Panc1 (cell line): Measurements from ENCODE around the gene CWC27. TPM values are rescaled to one million over a fixed set of nuclear protein-coding genes. Genes with fewer than 3 reads are reported as not detected.

Experiments used
- ATAC-seq: fragments of 200-7000 bp; cut with Tn5 transposase; 2 replicates; pipeline ENCODE4 v1.9.1; 2020; ENCODE audit warnings: mild to moderate bottlenecking, moderate library complexity
- BruUV-seq: library from RNA; stranded (reverse); fragments of 400-500 nt; replicated peaks from 2 replicates; lab custom pipeline; 2021; lab: Mats Ljungman, UMichigan
- CTCF ChIA-PET: fragments of 300-600 bp; sonication (Branson Sonifier 250); formaldehyde crosslinking; loops from one replicate; lab custom pipeline; 2022; ENCODE audit warnings: antibody characterized with exemption; lab: Charles Lee
- POLR2A ChIA-PET: fragments of 300-600 bp; sonication (Branson Sonifier 250); formaldehyde crosslinking; loops from one replicate; lab custom pipeline; 2022; ENCODE audit warnings: antibody characterized with exemption; lab: Charles Lee
- DNase-seq: peaks from one replicate; pipeline ENCODE4 v3.0.0-alpha.2; 2010; ENCODE audit warnings: low read depth, low spot score
- H3K27ac ChIP-seq: 2 replicates; pipeline ENCODE4 v1.5.1; 2011; ENCODE audit warnings: mild to moderate bottlenecking, low read length, inconsistent platforms
- H3K27me3 ChIP-seq: fragments of 200-500 bp; sonication (Bioruptor generic); 2 replicates; pipeline ENCODE4 v1.6.0; 2014; ENCODE audit warnings: low read length, inconsistent platforms; ENCODE audit not compliant: control insufficient read depth, insufficient read depth
- H3K36me3 ChIP-seq: fragments of 200-500 bp; sonication (Bioruptor generic); 2 replicates; pipeline ENCODE4 v1.5.1; 2014; ENCODE audit warnings: inconsistent platforms, mild to moderate bottlenecking, low read length, moderate library complexity; ENCODE audit not compliant: control insufficient read depth, insufficient read depth
- H3K4me1 ChIP-seq: 2 replicates; pipeline ENCODE4 v1.5.1; 2011; ENCODE audit warnings: inconsistent platforms, mild to moderate bottlenecking, low read length, moderate library complexity; ENCODE audit not compliant: control insufficient read depth, insufficient read depth
- H3K4me3 ChIP-seq, 2 experiments: 2 replicates each; pipeline ENCODE4 v1.5.1; 2011 to 2012; ENCODE audit warnings: low read depth in 2 of 2, low read length in 2 of 2, mild to moderate bottlenecking in 2 of 2, inconsistent platforms in 1 of 2, moderate library complexity in 1 of 2
- H3K9me3 ChIP-seq: fragments of 200-500 bp; sonication (Bioruptor generic); 2 replicates; pipeline ENCODE4 v1.5.1; 2014; ENCODE audit warnings: low read depth, mild to moderate bottlenecking, inconsistent platforms, low read length, moderate library complexity; ENCODE audit not compliant: control insufficient read depth, insufficient read depth
- POLR2AphosphoS5 ChIP-seq: IDR thresholded peaks from 2 replicates; pipeline ENCODE4 v1.6.1; 2012; ENCODE audit warnings: mild to moderate bottlenecking, low read depth, low read length, moderate library complexity
- SIN3A ChIP-seq: IDR thresholded peaks from 2 replicates; pipeline ENCODE4 v1.6.1; 2012; ENCODE audit warnings: low read depth, mild to moderate bottlenecking, low read length, moderate library complexity, borderline replicate concordance; ENCODE audit not compliant: insufficient read depth
- TCF7L2 ChIP-seq: IDR thresholded peaks from 2 replicates; pipeline ENCODE4 v1.6.1; 2011; ENCODE audit warnings: mild to moderate bottlenecking, low read depth, low read length, inconsistent platforms
- in situ Hi-C: cut with HindIII; loops from 2 replicates; pipeline ENCODE4 v1.10.0; 2016; ENCODE audit warnings: low sequenced_read_pairs, low pct_unique_long_range_greater_than_20kb
- intact Hi-C: fragments of 100-400 bp; cut with micrococcal nuclease; formaldehyde crosslinking; loops from one replicate; pipeline ENCODE4 v1.10.0; 2022; ENCODE audit not compliant: unreplicated experiment
- total RNA-seq: library from RNA; stranded (reverse); gene quantifications from one replicate; pipeline ENCODE4 v1.2.1, GENCODE V29; 2021; ENCODE audit not compliant: unreplicated experiment
- TF ChIP-seq, protein P1 (sequence below), 2 experiments: IDR thresholded peaks; 2 replicates each; pipeline ENCODE4 v1.6.1; 2011 to 2012; ENCODE audit warnings: low read depth in 2 of 2, control low read depth in 1 of 2, low read length in 1 of 2, mild to moderate bottlenecking in 1 of 2, moderate library complexity in 1 of 2; ENCODE audit not compliant: insufficient read depth in 1 of 2
- TF ChIP-seq, protein P2 (sequence below): fragments of 450-650 bp; IDR thresholded peaks from 2 replicates; pipeline ENCODE4 v1.5.1; 2017; ENCODE audit warnings: mild to moderate bottlenecking

Gene CWC27
- total RNA-seq, 1 experiment from 2014 or later, result 19.7 TPM

GRCh38 chr5:65029178-65029577 is 260.4 kb downstream of the CWC27 start:
- H3K27ac ChIP-seq, result no peak overlapping the region
- DNase-seq (no peak), ATAC-seq (no peak)
- in situ Hi-C loops, result no loop called here
- no peak for TF ChIP-seq POLR2AphosphoS5
- TF ChIP-seq, protein P1, sequence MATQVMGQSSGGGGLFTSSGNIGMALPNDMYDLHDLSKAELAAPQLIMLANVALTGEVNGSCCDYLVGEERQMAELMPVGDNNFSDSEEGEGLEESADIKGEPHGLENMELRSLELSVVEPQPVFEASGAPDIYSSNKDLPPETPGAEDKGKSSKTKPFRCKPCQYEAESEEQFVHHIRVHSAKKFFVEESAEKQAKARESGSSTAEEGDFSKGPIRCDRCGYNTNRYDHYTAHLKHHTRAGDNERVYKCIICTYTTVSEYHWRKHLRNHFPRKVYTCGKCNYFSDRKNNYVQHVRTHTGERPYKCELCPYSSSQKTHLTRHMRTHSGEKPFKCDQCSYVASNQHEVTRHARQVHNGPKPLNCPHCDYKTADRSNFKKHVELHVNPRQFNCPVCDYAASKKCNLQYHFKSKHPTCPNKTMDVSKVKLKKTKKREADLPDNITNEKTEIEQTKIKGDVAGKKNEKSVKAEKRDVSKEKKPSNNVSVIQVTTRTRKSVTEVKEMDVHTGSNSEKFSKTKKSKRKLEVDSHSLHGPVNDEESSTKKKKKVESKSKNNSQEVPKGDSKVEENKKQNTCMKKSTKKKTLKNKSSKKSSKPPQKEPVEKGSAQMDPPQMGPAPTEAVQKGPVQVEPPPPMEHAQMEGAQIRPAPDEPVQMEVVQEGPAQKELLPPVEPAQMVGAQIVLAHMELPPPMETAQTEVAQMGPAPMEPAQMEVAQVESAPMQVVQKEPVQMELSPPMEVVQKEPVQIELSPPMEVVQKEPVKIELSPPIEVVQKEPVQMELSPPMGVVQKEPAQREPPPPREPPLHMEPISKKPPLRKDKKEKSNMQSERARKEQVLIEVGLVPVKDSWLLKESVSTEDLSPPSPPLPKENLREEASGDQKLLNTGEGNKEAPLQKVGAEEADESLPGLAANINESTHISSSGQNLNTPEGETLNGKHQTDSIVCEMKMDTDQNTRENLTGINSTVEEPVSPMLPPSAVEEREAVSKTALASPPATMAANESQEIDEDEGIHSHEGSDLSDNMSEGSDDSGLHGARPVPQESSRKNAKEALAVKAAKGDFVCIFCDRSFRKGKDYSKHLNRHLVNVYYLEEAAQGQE (IDR thresholded peaks at IDR 0.05; ENCODE audit: insufficient read depth in 1 of 2, low read depth in 2 of 2, low read length in 1 of 2), result no peak
- no peak for TF ChIP-seq SIN3A
- TF ChIP-seq, protein P2, sequence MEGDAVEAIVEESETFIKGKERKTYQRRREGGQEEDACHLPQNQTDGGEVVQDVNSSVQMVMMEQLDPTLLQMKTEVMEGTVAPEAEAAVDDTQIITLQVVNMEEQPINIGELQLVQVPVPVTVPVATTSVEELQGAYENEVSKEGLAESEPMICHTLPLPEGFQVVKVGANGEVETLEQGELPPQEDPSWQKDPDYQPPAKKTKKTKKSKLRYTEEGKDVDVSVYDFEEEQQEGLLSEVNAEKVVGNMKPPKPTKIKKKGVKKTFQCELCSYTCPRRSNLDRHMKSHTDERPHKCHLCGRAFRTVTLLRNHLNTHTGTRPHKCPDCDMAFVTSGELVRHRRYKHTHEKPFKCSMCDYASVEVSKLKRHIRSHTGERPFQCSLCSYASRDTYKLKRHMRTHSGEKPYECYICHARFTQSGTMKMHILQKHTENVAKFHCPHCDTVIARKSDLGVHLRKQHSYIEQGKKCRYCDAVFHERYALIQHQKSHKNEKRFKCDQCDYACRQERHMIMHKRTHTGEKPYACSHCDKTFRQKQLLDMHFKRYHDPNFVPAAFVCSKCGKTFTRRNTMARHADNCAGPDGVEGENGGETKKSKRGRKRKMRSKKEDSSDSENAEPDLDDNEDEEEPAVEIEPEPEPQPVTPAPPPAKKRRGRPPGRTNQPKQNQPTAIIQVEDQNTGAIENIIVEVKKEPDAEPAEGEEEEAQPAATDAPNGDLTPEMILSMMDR, result no peak
- TF ChIP-seq TCF7L2, result no peak
- ChIA-PET CTCF (no interaction called here), POLR2A (no interaction called here)
- no peaks in the 10 kb centered on the region for H3K27me3 ChIP-seq
- H3K36me3 ChIP-seq, result no peaks in the 10 kb centered on the region
- H3K4me3 ChIP-seq, result no peak overlapping the region
- intact Hi-C loops, result no loop called here
- BruUV-seq, result no TSS peak
- no peaks in the 10 kb centered on the region for H3K9me3 ChIP-seq
- no peaks in the 10 kb centered on the region for H3K4me1 ChIP-seq

- ChIA-PET POLR2A (no interaction called here), CTCF (no interaction called here)
- intact Hi-C loops, result no loop called here
- Histone ChIP-seq H3K9me3 (no peaks in the 10 kb centered on the region), H3K4me1 (peaks cover 4% of the 10 kb centered on the region; the same call in 1 of the 2 replicates), H3K36me3 (no peaks in the 10 kb centered on the region), H3K27ac (no peak overlapping the region), H3K4me3 (no peak overlapping the region), H3K27me3 (no peaks in the 10 kb centered on the region)
- ATAC-seq (no peak), DNase-seq (no peak)
- in situ Hi-C loops, result no loop called here
- no peak for TF ChIP-seq TCF7L2
- TF ChIP-seq, protein P2, result no peak
- no peak for TF ChIP-seq POLR2AphosphoS5
- TF ChIP-seq, protein P1 (IDR thresholded peaks at IDR 0.05; ENCODE audit: insufficient read depth in 1 of 2, low read depth in 2 of 2, low read length in 1 of 2), result no peak
- TF ChIP-seq SIN3A, result no peak
- no TSS peak for BruUV-seq
These were observed 261.3 kb downstream of the CWC27 start for GRCh38 chr5:65030056-65030455.
